HG02852 (cell line): ENCODE results near the gene ANKRD42.
"Not testable (repeated sequence)": the region's sequence is repeated elsewhere in the genome, so short reads cannot be mapped to it uniquely, and the experiment has no call there.

Experiments
- ATAC-seq: cut with Tn5 transposase; IDR thresholded peaks from one replicate; pipeline ENCODE4 v1.9.1; 2021; ENCODE audit warnings: mild to moderate bottlenecking, moderate library complexity; ENCODE audit not compliant: unreplicated experiment

Gene ANKRD42

DNA sequence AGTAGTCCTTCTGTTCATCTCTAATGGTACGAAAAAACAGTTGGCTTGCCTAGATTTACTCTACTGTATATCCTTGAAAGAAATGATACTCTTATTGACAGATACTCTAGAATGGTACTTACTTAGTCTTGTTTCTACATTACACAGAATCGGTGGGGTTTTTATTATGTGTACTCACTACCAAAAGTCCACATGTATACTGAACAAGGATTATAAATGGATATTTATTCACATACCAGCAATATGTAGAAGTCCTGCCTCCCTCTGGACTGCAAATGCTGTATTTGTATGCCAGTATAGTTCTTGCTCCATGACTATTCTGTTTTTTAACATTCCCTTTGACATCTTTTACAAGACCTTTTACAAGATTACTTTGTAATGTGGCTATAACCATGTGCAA is 22.6 kb upstream of the ANKRD42 start:
- ATAC-seq, result no peak

- ATAC-seq, result no peak
Measured at GRCh38 chr11:83172551-83172950, 21.0 kb upstream of the ANKRD42 start.

DNA sequence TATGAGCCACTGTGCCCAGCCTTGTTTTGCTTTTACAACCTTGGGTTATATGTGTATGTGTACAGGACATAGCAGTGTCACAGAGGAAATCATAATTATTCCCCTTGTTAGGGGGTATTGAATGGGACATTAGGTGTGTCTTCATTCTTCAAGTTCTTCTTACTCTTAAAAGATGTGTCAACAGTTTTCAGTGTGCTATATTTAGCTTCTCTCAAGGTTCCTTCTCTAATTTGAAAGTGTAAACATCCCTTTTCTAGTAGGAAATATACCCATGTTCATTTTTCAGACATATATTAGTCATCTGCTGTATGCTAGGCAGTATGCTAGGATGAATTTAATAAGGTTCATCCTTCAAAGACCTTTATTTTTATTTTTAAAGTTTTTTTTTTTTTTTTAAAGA is 19.5 kb upstream of the ANKRD42 start:
- ATAC-seq, result peak; percentile 58

- ATAC-seq, result no peak
Measured at GRCh38 chr11:83175815-83176214, 17.7 kb upstream of the ANKRD42 start.

- no peak for ATAC-seq
Measured at GRCh38 chr11:83181815-83182214, 11.7 kb upstream of the ANKRD42 start.

- ATAC-seq, result no peak
Measured at GRCh38 chr11:83185767-83186166, 7.7 kb upstream of the ANKRD42 start.

GRCh38 chr11:83187465-83187864 is 6.0 kb upstream of the ANKRD42 start:
- ATAC-seq, result no peak

DNA sequence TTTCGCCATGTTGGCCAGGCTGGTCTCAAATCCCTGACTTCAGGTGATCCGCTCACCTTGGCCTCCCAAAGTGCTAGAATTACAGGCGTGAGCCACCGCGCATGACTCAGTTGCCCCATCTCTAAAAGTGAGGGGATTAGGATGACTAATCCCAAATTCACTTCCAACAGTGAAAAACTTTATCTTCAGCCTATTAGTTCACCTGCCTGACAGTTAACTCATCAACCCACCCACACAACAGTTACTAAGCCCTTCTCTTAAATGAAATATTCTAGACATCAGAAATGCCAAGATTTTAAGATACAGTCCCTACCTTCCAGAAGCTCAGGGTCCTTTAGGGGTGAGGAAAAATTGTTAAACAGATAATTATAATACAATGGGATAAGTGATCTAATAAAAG is 2.0 kb upstream of the ANKRD42 start:
- ATAC-seq, result no peak

DNA sequence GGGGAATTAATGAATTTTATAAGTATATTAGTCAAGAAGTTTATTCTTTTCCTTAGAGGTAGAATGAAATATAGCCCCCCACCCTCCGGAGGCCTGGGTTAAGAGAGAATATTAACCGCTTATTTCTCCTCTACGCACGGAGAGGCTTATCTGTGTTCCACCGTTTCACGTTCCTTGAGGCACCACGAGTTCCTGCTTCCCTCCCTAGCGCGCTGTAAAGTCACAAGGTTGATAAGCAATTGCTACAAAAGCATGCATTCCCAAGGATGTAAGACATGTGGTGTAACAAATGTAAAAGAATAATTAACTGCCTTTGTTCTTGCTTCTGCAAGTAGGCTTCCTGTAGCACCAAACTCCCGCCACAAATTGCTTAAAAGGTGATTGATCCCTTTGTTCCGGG is 1.5 kb upstream of the ANKRD42 start:
- no peak for ATAC-seq

GRCh38 chr11:83192606-83193245 is 786 bp upstream of the ANKRD42 start:
- ATAC-seq, result no peak

DNA sequence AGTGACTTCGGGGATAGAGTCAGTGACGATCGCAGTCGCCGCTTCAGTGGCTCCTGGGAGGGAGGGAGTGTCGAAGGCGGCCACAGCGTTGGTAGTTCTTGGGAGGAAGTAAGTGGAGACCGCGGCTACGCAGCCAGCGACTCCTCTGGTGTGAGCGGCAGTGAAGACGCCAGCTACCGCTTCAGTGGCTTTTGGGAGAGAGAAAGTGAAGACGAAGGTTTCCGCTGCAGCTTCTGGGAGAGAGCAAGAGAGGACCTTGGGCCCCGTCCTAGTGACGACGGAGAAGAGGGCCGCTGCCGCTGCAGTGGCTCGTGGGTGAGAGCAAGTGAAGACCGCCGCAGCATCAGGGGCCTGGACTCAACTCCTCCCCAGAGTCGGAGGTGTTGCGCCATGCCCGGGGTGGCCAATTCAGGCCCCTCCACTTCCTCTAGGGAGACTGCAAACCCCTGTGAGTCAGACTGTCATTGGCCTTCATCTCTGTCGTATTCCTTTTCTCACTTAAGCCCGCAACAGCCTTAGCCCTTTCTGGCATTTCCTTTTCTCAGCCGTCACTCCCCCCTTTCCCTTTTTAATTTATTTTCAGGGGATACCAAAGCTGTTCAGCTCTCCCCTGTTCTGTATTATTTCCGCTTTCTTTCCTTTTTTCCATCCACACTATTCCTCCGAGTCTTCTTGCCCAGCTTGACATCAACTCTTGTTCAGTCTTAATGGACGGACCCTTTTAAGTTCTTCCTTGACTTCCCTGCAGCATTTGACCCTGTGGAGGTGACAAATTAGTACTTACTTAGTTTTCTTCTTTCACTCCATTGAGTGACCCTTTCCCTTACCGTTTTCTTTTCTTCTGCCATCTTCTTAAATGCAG is 1.0 kb downstream of the ANKRD42 start:
- ATAC-seq, result peak; percentile 58

- ATAC-seq, result no peak
Measured at GRCh38 chr11:83195143-83195466, 1.6 kb downstream of the ANKRD42 start.

GRCh38 chr11:83195649-83196048 is 2.1 kb downstream of the ANKRD42 start:
- ATAC-seq, result no peak

- no peak for ATAC-seq
Measured at GRCh38 chr11:83200035-83200434, 6.5 kb downstream of the ANKRD42 start.

- ATAC-seq, result no peak
Measured at GRCh38 chr11:83205608-83206185, 12.2 kb downstream of the ANKRD42 start.

- ATAC-seq, result no peak
Measured at GRCh38 chr11:83206221-83206620, 12.7 kb downstream of the ANKRD42 start.

DNA sequence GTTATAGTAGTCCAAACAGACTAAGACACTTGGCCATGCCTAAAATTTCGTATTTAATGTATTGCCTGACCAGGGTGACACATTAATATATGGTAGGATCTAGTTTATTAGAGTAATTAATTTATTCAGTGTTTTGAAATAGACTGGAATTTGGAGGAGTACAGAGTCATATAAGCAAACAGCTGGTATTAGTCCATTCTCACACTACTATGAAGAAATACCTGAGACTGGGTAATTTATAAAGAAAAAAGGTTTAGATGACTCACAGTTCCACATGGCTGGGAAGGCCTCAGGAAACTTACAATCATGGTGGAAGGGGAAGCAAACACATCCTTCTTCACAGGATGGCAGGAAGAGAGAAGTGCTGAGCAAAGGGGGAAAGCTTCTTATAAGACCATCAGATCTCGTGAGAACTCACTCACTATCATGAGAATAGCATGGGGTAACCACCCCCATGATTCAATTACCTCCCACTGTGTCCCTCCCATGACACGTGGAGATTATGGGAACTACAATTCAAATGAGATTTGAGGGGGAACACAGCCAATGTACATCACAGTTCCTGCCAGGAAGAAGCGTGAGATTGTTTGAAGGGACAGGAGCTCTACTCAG is 13.4 kb downstream of the ANKRD42 start:
- not testable (repeated sequence) for ATAC-seq

- ATAC-seq, result no peak
Measured at GRCh38 chr11:83219095-83219494, 25.6 kb downstream of the ANKRD42 start.

- ATAC-seq, result no peak
Measured at GRCh38 chr11:83220260-83220659, 26.7 kb downstream of the ANKRD42 start.

GRCh38 chr11:83221694-83222093 is 28.2 kb downstream of the ANKRD42 start:
- no peak for ATAC-seq

- ATAC-seq, result no peak
Measured at GRCh38 chr11:83222499-83222898, 29.0 kb downstream of the ANKRD42 start.

DNA sequence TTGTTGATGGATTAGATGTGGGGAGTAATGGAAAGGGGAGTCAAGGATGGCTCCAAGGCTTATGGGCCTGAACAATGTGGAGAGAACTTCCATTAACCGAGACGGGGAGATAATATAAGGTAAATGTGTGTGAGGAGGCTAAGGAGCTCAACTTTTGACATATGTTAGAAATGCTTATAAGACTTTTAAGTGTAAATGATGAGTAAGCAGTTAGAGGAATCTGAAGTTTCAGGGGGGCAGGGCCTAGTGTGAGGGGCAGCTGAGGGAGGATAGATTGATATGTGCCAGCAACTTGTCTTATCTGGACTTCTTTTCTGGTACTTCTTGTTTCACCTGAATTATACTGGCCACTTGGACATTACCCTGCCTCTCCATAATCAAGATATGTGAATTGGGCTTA is 29.9 kb downstream of the ANKRD42 start:
- no peak for ATAC-seq
